Breast epithelium (tissue), 4 donors: ENCODE measurements around the gene ELP5. TPM values are rescaled to one million over a fixed set of nuclear protein-coding genes. Genes with fewer than 3 reads are reported as not detected.

Experiments used
- DNase-seq, 2 donors: peaks; one replicate each; pipeline ENCODE4 v3.0.0-alpha.2; 2019; ENCODE audit warnings: low spot score in 2 of 2
- H3K27ac ChIP-seq, 2 donors: fragments of 200-600 bp; sonication (generic) in 1 of 2; one replicate each; pipeline ENCODE4 v1.5.1; 2016 to 2019; ENCODE audit warnings: mild to moderate bottlenecking in 1 of 2
- H3K27me3 ChIP-seq, 2 donors: fragments of 200-600 bp; sonication (generic) in 1 of 2; one replicate each; pipeline versions ENCODE4 v1.5.1 to v1.6.0; 2017 to 2019; ENCODE audit warnings: control low read depth in 1 of 2, mild to moderate bottlenecking in 1 of 2
- H3K36me3 ChIP-seq: fragments of 200-600 bp; one replicate; pipeline ENCODE4 v1.5.1; 2019
- H3K4me1 ChIP-seq, 2 donors: fragments of 200-600 bp; sonication (generic); one replicate each; pipeline ENCODE4 v1.5.1; 2016 to 2019; ENCODE audit warnings: control low read depth in 1 of 2
- H3K4me3 ChIP-seq, 3 donors: fragments of 200-600 bp; sonication (generic); 1 replicate in 2 of 3; 2 replicates in 1 of 3; pipeline ENCODE4 v1.5.1; 2016 to 2019; ENCODE audit warnings: mild to moderate bottlenecking in 3 of 3, moderate library complexity in 2 of 3
- H3K9me3 ChIP-seq, 2 donors: fragments of 200-600 bp; sonication (generic) in 1 of 2; one replicate each; pipeline ENCODE4 v1.5.1; 2016 to 2019; ENCODE audit warnings: control low read depth in 1 of 2
- POLR2A ChIP-seq: fragments of 450-650 bp; IDR thresholded peaks from one replicate; pipeline ENCODE4 v1.6.1; 2016; ENCODE audit warnings: antibody characterized with exemption, mild to moderate bottlenecking, moderate library complexity
- POLR2AphosphoS5 ChIP-seq, 3 donors: sonication (generic); formaldehyde crosslinking; IDR thresholded peaks; one replicate each; pipeline ENCODE4 v1.6.1; 2017; ENCODE audit warnings: antibody characterized with exemption in 3 of 3
- intact Hi-C: fragments of 100-400 bp; cut with DNase I; formaldehyde crosslinking; loops from one replicate; pipeline ENCODE4 v1.15.1; 2023; ENCODE audit warnings: low total_unique reads
- total RNA-seq, 3 donors: library from RNA; depleted of rRNA; stranded (reverse); fragments of >200 nt; gene quantifications; one replicate each; pipeline ENCODE4 v1.1.0, GENCODE V29; 2016
- TF ChIP-seq, protein P1 (sequence below), 3 donors: fragments of 450-650 bp; IDR thresholded peaks; one replicate each; pipeline ENCODE4 v1.5.1; 2016 to 2017; ENCODE audit warnings: antibody characterized with exemption in 3 of 3, mild to moderate bottlenecking in 3 of 3, moderate library complexity in 3 of 3

The ELP5 gene
- total RNA-seq, 3 donors from 2014 or later: 26.9 to 36.7 (median 30.6) TPM

DNA sequence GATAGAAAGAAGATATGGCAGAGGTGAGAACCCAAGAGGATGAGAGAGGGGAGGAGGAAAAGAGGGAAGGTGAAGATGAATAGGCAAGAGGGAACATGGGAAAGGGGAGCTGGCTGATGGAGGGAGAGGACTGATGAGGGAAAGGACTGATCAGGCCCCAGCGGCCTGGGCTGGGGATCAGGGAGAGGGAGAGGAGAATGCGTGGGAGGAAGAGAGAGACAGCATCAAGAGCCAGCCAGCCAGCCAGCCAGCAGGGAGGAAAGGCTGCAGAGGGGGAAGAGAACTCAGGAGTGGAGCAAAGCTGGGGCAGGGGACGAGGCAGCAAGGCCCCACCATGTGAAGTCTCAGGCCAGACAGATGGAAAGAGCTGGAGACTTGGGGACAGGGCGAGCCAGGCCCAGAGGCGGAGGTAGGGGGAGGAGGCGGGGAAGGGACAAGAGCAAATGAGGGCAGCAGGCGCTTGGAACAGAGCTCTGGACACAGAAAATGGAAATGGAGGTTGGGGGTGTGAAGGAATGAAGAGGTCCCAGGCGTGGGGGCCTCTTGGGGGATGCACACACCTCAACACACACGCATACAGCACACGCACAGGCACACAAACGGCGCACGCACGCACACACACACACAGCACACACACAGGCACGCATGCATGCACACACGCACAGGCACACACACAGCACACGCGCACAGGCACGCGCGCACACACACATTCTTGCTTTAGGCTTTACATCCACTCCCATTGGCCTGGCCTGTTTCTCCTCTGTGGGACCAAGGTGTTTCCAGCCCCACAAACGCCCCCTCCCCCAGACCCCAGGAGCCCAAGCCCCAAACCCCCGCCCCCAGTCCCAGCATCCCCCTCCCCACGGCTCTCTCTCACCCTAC, 44.7 kb upstream of the ELP5 start:
- Histone ChIP-seq H3K36me3 (no peaks in the 10 kb centered on the region), H3K27ac (peak overlapping the region; percentile 17 to 32), H3K4me3 (peak overlapping the region in 1 of 3 donors; percentile 11), H3K4me1 (no peaks in the 10 kb centered on the region), H3K27me3 (no peaks in the 10 kb centered on the region), H3K9me3 (no peaks in the 10 kb centered on the region)
- TF ChIP-seq POLR2A (no peak), POLR2AphosphoS5 (IDR thresholded peaks at IDR 0.05) (no peak)
- TF ChIP-seq, protein P1, sequence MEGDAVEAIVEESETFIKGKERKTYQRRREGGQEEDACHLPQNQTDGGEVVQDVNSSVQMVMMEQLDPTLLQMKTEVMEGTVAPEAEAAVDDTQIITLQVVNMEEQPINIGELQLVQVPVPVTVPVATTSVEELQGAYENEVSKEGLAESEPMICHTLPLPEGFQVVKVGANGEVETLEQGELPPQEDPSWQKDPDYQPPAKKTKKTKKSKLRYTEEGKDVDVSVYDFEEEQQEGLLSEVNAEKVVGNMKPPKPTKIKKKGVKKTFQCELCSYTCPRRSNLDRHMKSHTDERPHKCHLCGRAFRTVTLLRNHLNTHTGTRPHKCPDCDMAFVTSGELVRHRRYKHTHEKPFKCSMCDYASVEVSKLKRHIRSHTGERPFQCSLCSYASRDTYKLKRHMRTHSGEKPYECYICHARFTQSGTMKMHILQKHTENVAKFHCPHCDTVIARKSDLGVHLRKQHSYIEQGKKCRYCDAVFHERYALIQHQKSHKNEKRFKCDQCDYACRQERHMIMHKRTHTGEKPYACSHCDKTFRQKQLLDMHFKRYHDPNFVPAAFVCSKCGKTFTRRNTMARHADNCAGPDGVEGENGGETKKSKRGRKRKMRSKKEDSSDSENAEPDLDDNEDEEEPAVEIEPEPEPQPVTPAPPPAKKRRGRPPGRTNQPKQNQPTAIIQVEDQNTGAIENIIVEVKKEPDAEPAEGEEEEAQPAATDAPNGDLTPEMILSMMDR (IDR thresholded peaks at IDR 0.05): no peak
- no peak for DNase-seq
- intact Hi-C loops: no loop called here

DNA sequence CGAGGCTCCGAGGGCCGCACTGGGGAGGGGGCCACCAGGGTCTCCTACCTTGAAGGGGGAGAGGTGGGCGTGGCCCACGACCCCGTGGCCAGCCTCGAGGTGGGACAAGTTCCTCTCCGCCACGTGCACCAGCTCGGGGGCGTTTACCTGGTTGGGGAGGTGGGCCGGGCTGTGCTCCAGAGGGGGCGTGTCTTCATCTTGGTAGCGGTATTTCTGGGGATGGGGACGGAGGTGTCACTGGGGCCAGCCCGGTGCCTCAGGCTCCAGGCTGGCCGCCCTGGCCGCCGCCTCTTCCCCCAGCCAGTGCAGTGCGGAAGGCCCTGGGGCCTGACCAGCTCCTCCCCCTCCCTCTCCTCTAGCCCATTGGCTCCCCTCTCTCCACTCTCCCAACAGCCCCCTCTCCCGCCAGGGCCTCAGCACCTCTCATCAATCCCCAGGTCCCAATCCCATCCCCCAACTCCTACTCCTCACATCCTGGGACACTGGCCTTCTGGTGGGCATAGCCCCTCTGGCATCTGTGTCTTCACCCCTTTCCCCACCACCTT, 43.9 kb upstream of the ELP5 start:
- intact Hi-C loops: no loop called here
- DNase-seq: no peak
- Histone ChIP-seq H3K27me3 (no peaks in the 10 kb centered on the region), H3K36me3 (no peaks in the 10 kb centered on the region), H3K9me3 (no peaks in the 10 kb centered on the region), H3K4me3 (peak overlapping the region in 1 of 3 donors; percentile 11), H3K27ac (peak overlapping the region in 1 of 2 donors; percentile 5), H3K4me1 (no peaks in the 10 kb centered on the region)
- TF ChIP-seq POLR2AphosphoS5 (IDR thresholded peaks at IDR 0.05) (no peak), POLR2A (no peak)

DNA sequence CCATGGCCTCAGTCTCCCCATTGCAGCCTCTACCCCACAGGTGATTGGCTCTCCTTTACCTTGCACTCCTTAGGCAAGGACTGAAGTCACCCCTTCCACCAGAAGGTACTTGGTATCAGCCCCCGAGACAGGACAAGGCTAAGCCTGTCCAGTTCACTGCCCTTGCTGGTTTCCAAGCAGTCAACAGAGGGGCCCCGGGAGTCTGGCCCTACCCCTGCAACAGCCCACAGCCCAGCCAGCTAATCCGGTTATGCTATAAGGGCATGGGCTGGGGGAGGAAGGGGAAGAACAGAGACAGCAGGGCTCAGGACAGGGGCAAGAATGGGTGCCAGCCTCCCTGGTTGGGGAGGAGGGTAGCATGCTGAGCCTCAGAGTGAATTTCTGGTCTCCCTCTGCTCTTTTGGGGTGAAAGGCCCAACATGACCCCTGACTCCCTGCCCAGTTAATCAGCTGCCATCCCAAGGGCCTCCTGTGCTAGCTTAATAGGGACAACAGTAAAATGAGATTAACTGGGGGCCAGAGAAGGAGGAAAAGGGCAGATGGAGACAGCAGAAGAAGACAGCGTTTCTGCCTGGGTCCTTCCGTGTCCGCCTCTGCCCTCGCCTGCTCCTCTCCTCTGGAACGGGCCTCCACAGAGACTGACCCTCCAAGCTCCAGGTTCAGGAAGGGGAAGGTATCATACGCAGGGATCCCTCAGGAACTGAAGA, 43.1 kb upstream of the ELP5 start:
- H3K27ac ChIP-seq: no peak overlapping the region
- no peak overlapping the region for H3K4me3 ChIP-seq
- H3K36me3 ChIP-seq: no peaks in the 10 kb centered on the region
- H3K9me3 ChIP-seq: no peaks in the 10 kb centered on the region
- intact Hi-C loops: no loop called here
- H3K4me1 ChIP-seq: no peaks in the 10 kb centered on the region
- no peak for DNase-seq
- TF ChIP-seq, protein P1 (IDR thresholded peaks at IDR 0.05): no peak
- no peak for TF ChIP-seq POLR2A
- no peak for TF ChIP-seq POLR2AphosphoS5 (IDR thresholded peaks at IDR 0.05)
- H3K27me3 ChIP-seq: no peaks in the 10 kb centered on the region

DNA sequence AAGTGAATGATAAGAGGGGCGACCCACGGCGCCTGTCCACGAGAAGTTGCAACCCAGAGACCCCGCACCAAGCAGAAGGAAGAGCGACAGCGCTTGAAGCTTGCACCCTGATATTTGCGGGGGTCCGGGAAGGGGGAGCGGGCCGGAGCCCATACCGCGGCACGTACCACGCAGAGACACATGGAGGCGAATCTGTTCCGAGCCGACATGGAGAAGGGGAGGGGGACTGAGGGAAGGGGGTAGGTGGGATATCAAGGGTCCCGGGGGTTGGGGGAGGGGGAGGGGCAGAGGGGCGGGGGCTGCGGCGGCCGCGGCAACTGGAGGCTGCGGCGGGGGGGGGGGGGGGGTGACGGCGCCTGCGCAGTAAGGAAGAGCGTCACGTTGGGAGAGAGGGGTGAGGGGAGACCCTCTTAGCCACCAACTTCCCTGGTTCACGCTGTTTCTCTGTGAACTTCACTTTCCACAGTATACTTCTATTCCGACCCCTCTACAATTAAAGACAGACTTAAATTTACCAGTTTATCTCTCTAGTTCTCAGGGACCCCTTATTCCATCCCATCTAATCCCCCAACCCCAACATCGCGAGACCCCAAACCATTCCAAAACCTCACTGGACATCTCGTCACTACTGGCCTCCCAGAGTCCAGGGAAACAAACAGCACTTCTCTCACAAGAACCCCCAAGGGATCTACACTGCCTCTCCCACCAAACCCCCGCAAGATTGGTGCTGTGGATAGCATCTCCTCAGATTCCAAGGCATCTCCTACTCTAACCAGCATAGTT, 40.3 kb upstream of the ELP5 start:
- no peaks in the 10 kb centered on the region for H3K36me3 ChIP-seq
- no peak for TF ChIP-seq POLR2AphosphoS5 (IDR thresholded peaks at IDR 0.05)
- peaks cover 0 to 11% of the 10 kb centered on the region in 2 donors for H3K4me1 ChIP-seq
- no peaks in the 10 kb centered on the region for H3K9me3 ChIP-seq
- no peaks in the 10 kb centered on the region for H3K27me3 ChIP-seq
- DNase-seq: no peak
- H3K4me3 ChIP-seq: peak overlapping the region in 1 of 3 donors; percentile 33
- H3K27ac ChIP-seq: no peak overlapping the region
- intact Hi-C loops: no loop called here

DNA sequence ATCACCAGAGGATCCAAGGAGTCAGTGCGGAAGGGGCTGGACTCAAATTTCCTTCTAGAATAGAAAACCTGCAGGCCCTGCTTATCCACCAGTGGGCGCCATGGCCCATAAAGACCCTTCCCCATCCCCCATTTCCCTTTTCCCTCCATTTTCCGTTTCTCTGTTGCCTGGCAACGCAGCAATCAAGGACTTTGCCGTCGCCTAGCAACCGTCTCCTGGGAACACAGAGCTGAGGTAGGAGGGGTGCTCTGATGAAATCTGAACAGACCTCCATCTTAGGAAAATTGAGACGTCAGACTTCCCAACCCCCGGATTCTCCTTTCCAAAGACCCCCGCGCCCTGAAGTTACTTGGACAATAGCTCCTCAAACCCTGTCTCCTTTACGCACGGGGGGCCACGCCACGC, 38.1 kb upstream of the ELP5 start:
- H3K4me3 ChIP-seq: peak overlapping the region; percentile 43 to 70 (median 61)
- peaks cover 0 to 23% of the 10 kb centered on the region in 2 donors for H3K4me1 ChIP-seq
- H3K27ac ChIP-seq: peak overlapping the region; percentile 100
- DNase-seq: no peak
- no peaks in the 10 kb centered on the region for H3K27me3 ChIP-seq
- intact Hi-C loops: no loop called here
- no peaks in the 10 kb centered on the region for H3K36me3 ChIP-seq
- TF ChIP-seq, protein P1 (IDR thresholded peaks at IDR 0.05): peak in 1 of 3 donors; percentile 23
- TF ChIP-seq POLR2A: no peak
- no peak for TF ChIP-seq POLR2AphosphoS5 (IDR thresholded peaks at IDR 0.05)
- no peaks in the 10 kb centered on the region for H3K9me3 ChIP-seq
